Esophagus muscularis mucosa (tissue), 4 donors: ENCODE results near the gene CELF2.

Experiments
- CTCF ChIP-seq, 3 experiments: fragments of 200-600 bp in 2 of 3; fragments of 450-650 bp in 1 of 3; sonication (generic) in 2 of 3; IDR thresholded peaks; one replicate each; pipeline ENCODE4 v1.5.1; 2017 to 2019; ENCODE audit warnings: antibody characterized with exemption in 3 of 3, mild to moderate bottlenecking in 2 of 3, moderate library complexity in 1 of 3
- EP300 ChIP-seq: sonication (generic); formaldehyde crosslinking; IDR thresholded peaks from one replicate; pipeline ENCODE4 v1.6.1; 2017; ENCODE audit warnings: antibody characterized with exemption
- POLR2A ChIP-seq: fragments of 450-650 bp; IDR thresholded peaks from one replicate; pipeline ENCODE4 v1.6.1; 2017; ENCODE audit warnings: antibody characterized with exemption, moderate library complexity, mild to moderate bottlenecking, low read depth
- POLR2AphosphoS5 ChIP-seq, 2 donors: sonication (generic); formaldehyde crosslinking; IDR thresholded peaks; one replicate each; pipeline ENCODE4 v1.6.1; 2017; ENCODE audit warnings: antibody characterized with exemption in 2 of 2

- TF ChIP-seq CTCF (IDR thresholded peaks at IDR 0.05) (no peak), POLR2AphosphoS5 (IDR thresholded peaks at IDR 0.05) (no peak), EP300 (no peak), POLR2A (no peak)
Measured at GRCh38 chr10:11378835-11379234, 361.2 kb downstream of the CELF2 start.
